Prostate gland (tissue), 2 donors: ENCODE data around the gene TRPV5. TPM values are rescaled to one million over a fixed set of nuclear protein-coding genes. Genes with fewer than 3 reads are reported as not detected.

Experiments used
- DNase-seq: peaks from one replicate; pipeline ENCODE4 v3.0.0-alpha.2; 2019; ENCODE audit warnings: low spot score
- H3K27ac ChIP-seq, 2 donors: fragments of 200-600 bp; sonication (generic); 2 replicates each; pipeline ENCODE4 v1.5.1; 2017 to 2019
- H3K27me3 ChIP-seq: fragments of 200-600 bp; sonication (generic); replicated peaks from 2 replicates; pipeline ENCODE4 v1.5.1; 2019; ENCODE audit not compliant: insufficient read depth
- H3K36me3 ChIP-seq, 2 donors: fragments of 200-600 bp; sonication (generic); 1 replicate in 1 of 2; 2 replicates in 1 of 2; pipeline versions ENCODE4 v1.5.1 to v1.8.1; 2017 to 2019
- H3K4me1 ChIP-seq: fragments of 200-600 bp; sonication (generic); replicated peaks from 2 replicates; pipeline ENCODE4 v1.5.1; 2019
- H3K4me3 ChIP-seq, 2 donors: fragments of 200-600 bp; sonication (generic); 2 replicates each; pipeline ENCODE4 v1.5.1; 2017 to 2019
- H3K9me3 ChIP-seq: fragments of 200-600 bp; sonication (generic); 2 replicates; pipeline ENCODE4 v1.5.1; 2017
- CTCF ChIP-seq, 4 experiments: fragments of 200-600 bp in 2 of 4; fragments of 450-650 bp in 2 of 4; sonication (generic) in 2 of 4; IDR thresholded peaks; 1 replicate in 3 of 4; 2 replicates in 1 of 4; pipeline ENCODE4 v1.5.1; 2016 to 2019; ENCODE audit warnings: antibody characterized with exemption in 4 of 4, mild to moderate bottlenecking in 2 of 4, moderate library complexity in 2 of 4
- POLR2A ChIP-seq: fragments of 450-650 bp; IDR thresholded peaks from one replicate; pipeline ENCODE4 v1.6.1; 2016; ENCODE audit warnings: antibody characterized with exemption, mild to moderate bottlenecking
- POLR2AphosphoS5 ChIP-seq: sonication (generic); formaldehyde crosslinking; IDR thresholded peaks from one replicate; pipeline ENCODE4 v1.6.1; 2017; ENCODE audit warnings: antibody characterized with exemption
- WGBS: methylation state at CpG from one replicate; pipeline ENCODE4 v1.1.5; 2018; 5-methylcytosine and 5-hydroxymethylcytosine counted together
- intact Hi-C: fragments of 100-400 bp; cut with DNase I; formaldehyde crosslinking; loops from one replicate; pipeline ENCODE4 v1.14.2; 2022
- total RNA-seq, 2 donors: library from RNA; depleted of rRNA; stranded (reverse); fragments of >200 nt; gene quantifications; one replicate each; pipeline ENCODE4 v1.1.0, GENCODE V29; 2016

The TRPV5 gene
- total RNA-seq, 2 donors from 2014 or later = not detected

- H3K4me1 ChIP-seq = no peaks in the 10 kb centered on the region
- WGBS = 89% methylated on average over 4 of the region's 4 CpGs
- no peaks in the 10 kb centered on the region for H3K9me3 ChIP-seq
- intact Hi-C loops = no loop called here
- TF ChIP-seq POLR2AphosphoS5 (no peak), POLR2A (no peak), CTCF (IDR thresholded peaks at IDR 0.05) (no peak)
- no peak overlapping the region for H3K27ac ChIP-seq
- no peak for DNase-seq
- H3K36me3 ChIP-seq = no peaks in the 10 kb centered on the region
- H3K27me3 ChIP-seq = no peaks in the 10 kb centered on the region
- H3K4me3 ChIP-seq = no peak overlapping the region
Observed at GRCh38 chr7:142862351-142862750, 71.2 kb downstream of the TRPV5 start.

- H3K4me1 ChIP-seq = no peaks in the 10 kb centered on the region
- intact Hi-C loops = no loop called here
- no peaks in the 10 kb centered on the region for H3K36me3 ChIP-seq
- no peak overlapping the region for H3K27ac ChIP-seq
- DNase-seq = peak; percentile 38
- WGBS = 69% methylated on average over 3 of the region's 3 CpGs
- H3K9me3 ChIP-seq = no peaks in the 10 kb centered on the region
- no peak overlapping the region for H3K4me3 ChIP-seq
- H3K27me3 ChIP-seq = no peaks in the 10 kb centered on the region
- no peak for TF ChIP-seq CTCF (IDR thresholded peaks at IDR 0.05)
- no peak for TF ChIP-seq POLR2A
- peak; percentile 58 for TF ChIP-seq POLR2AphosphoS5
Observed at GRCh38 chr7:142860968-142861367, 72.6 kb downstream of the TRPV5 start.

GRCh38 chr7:142859829-142860228 lies 73.7 kb downstream of the TRPV5 start:
- Histone ChIP-seq H3K27me3 (no peaks in the 10 kb centered on the region), H3K4me1 (no peaks in the 10 kb centered on the region), H3K27ac (no peak overlapping the region), H3K36me3 (no peaks in the 10 kb centered on the region), H3K4me3 (no peak overlapping the region), H3K9me3 (no peaks in the 10 kb centered on the region)
- 5% methylated on average over 5 of the region's 5 CpGs for WGBS
- TF ChIP-seq POLR2A (no peak), POLR2AphosphoS5 (peak; percentile 81)
- intact Hi-C loops = loop anchor here (10.0 kb wide), 1 partner anchor 535 kb away; no protein-coding TSS in a partner anchor
- DNase-seq = peak; percentile 68

GRCh38 chr7:142859411-142859810 lies 74.1 kb downstream of the TRPV5 start:
- no peak for TF ChIP-seq POLR2AphosphoS5
- TF ChIP-seq CTCF (IDR thresholded peaks at IDR 0.05) = no peak
- no peak for TF ChIP-seq POLR2A
- Histone ChIP-seq H3K27me3 (no peaks in the 10 kb centered on the region), H3K4me3 (no peak overlapping the region), H3K27ac (no peak overlapping the region), H3K4me1 (no peaks in the 10 kb centered on the region), H3K36me3 (no peaks in the 10 kb centered on the region), H3K9me3 (no peaks in the 10 kb centered on the region)
- intact Hi-C loops = loop anchor here (10.0 kb wide), 1 partner anchor 535 kb away; no protein-coding TSS in a partner anchor
- DNase-seq = no peak

Other genes starting within 250 kb of the TRPV5 start
- not detected for gene PRSS1, start 184.3 kb downstream of the TRPV5 start, total RNA-seq
- not detected for gene PRSS2, start 162.8 kb downstream of the TRPV5 start, total RNA-seq
- 100 to 1,000 TPM in 1 of 2 donors, 10 to 100 TPM in 1; 98.1 to 122 TPM for gene EPHB6, start 78.7 kb downstream of the TRPV5 start, total RNA-seq
- gene TRPV6, start 48.0 kb downstream of the TRPV5 start, total RNA-seq = 10 to 100 TPM; 47.0 to 82.0 TPM
- 1 to 10 TPM in 1 of 2 donors, not detected in 1; 6.4 TPM for gene LLCFC1, start 5.7 kb upstream of the TRPV5 start, total RNA-seq
- gene KEL, start 28.6 kb upstream of the TRPV5 start, total RNA-seq = 10 to 100 TPM in 1 of 2 donors, under 1 TPM in 1; 0.09 to 61.5 TPM
- not detected for gene OR9A2, start 93.4 kb upstream of the TRPV5 start, total RNA-seq
- not detected for gene OR6V1, start 118.6 kb upstream of the TRPV5 start, total RNA-seq
- 10 to 100 TPM in 1 of 2 donors, 1 to 10 TPM in 1; 2.2 to 98.2 TPM for gene PIP, start 198.3 kb upstream of the TRPV5 start, total RNA-seq
- gene TAS2R39, start 249.7 kb upstream of the TRPV5 start, total RNA-seq = not detected